Measurements from ENCODE around the gene SLX9. TPM values are rescaled to one million over a fixed set of nuclear protein-coding genes. Genes with fewer than 3 reads are reported as not detected.

The SLX9 gene
- polyA plus RNA-seq, 1 of the 3 experiments (the other 2 are of a cell fraction) = 42.9 TPM

- Histone ChIP-seq H3K27ac (ENCODE audit: low read depth in 2 of 2, low read length in 1 of 2) (peak overlapping the region in 1 of 2 experiments; percentile 44; a peak in 2 of 4 replicates), H3K27me3 (ENCODE audit: insufficient read depth) (no peaks in the 10 kb centered on the region), H3K9me3 (no peaks in the 10 kb centered on the region), H4K20me1 (ENCODE audit: insufficient read depth) (no peaks in the 10 kb centered on the region), H3K9ac (no peak overlapping the region), H3K4me1 (ENCODE audit: control insufficient read depth in 1 of 2, insufficient read depth in 2 of 2, low read depth in 1 of 2, low read length in 1 of 2) (peaks cover 19 to 20% of the 10 kb centered on the region in 2 experiments; a peak in 3 of 4 replicates), H3K79me2 (ENCODE audit: insufficient read depth) (peaks cover 14% of the 10 kb centered on the region; the same call in 1 of the 2 replicates), H2AFZ (ENCODE audit: low read depth) (no peak overlapping the region), H3K36me3 (replicated peaks in 1 of 2; ENCODE audit: control insufficient read depth in 1 of 2, insufficient read depth in 2 of 2, low read length in 1 of 2) (peaks cover 7 to 25% of the 10 kb centered on the region in 2 experiments), H3K4me2 (peak overlapping the region; percentile 23; the same call in 1 of the 2 replicates), H3F3A (replicated peaks; ENCODE audit: insufficient read depth) (no peaks in the 10 kb centered on the region), H3K4me3 (ENCODE audit: low read depth in 2 of 2, low read length in 1 of 2) (no peak overlapping the region), H3K9me2 (no peaks in the 10 kb centered on the region)
- TF ChIP-seq FOXM1 (IDR thresholded peaks at IDR 0.05; ENCODE audit: low read depth) = no peak
- TF ChIP-seq ZBTB33 (IDR thresholded peaks at IDR 0.05; ENCODE audit: borderline replicate concordance, low read depth) = no peak
- no peak for TF ChIP-seq CTCF (IDR thresholded peaks at IDR 0.05)
- TF ChIP-seq CHD2 (IDR thresholded peaks at IDR 0.05; ENCODE audit: low read length, partially characterized antibody) = no peak
- no peak for TF ChIP-seq REST (IDR thresholded peaks at IDR 0.05; ENCODE audit: low read depth, low read length)
- no peak for TF ChIP-seq USF2 (IDR thresholded peaks at IDR 0.05; ENCODE audit: borderline replicate concordance, low read depth, low read length)
- TF ChIP-seq NFIC (IDR thresholded peaks at IDR 0.05; ENCODE audit: borderline replicate concordance) = no peak
- no peak for TF ChIP-seq TCF12 (IDR thresholded peaks at IDR 0.05)
- no peak for TF ChIP-seq POLR2AphosphoS5 (IDR thresholded peaks at IDR 0.05; ENCODE audit: low read depth, low read length)
- no peak for TF ChIP-seq TEAD4 (IDR thresholded peaks at IDR 0.05; ENCODE audit: borderline replicate concordance, insufficient read depth)
- no peak for TF ChIP-seq RXRA (IDR thresholded peaks at IDR 0.05; ENCODE audit: borderline replicate concordance, low read depth)
- no peak for TF ChIP-seq EZH2phosphoT487 (IDR thresholded peaks at IDR 0.05; ENCODE audit: borderline replicate concordance, low read depth)
- TF ChIP-seq USF1 (IDR thresholded peaks at IDR 0.05; ENCODE audit: borderline replicate concordance, low read depth) = no peak
- TF ChIP-seq PBX3 (IDR thresholded peaks at IDR 0.05) = no peak
- TF ChIP-seq MEF2A (IDR thresholded peaks at IDR 0.05; ENCODE audit: borderline replicate concordance, low read depth) = no peak
- TF ChIP-seq EP300 (IDR thresholded peaks at IDR 0.05; ENCODE audit: borderline replicate concordance in 1 of 2, low read depth in 1 of 2, low read length in 1 of 2) = no peak
- no peak for TF ChIP-seq IRF3 (IDR thresholded peaks at IDR 0.05; ENCODE audit: low read depth, low read length)
- no peak for TF ChIP-seq GABPA (IDR thresholded peaks at IDR 0.05; ENCODE audit: low read depth)
- POLR2A ChIA-PET = interaction anchor here (0.8 kb wide), 1 partner anchor 96 kb away, joined by 3 read pairs; the partner anchor contains the start of gene PTTG1IP
- CTCF ChIA-PET = interaction anchor here (0.7 to 1.5 kb wide), 5 partner anchors 15 to 170 kb away, joined by 3 to 4 read pairs (median 3); no protein-coding TSS in a partner anchor
- WGBS (ENCODE audit: low lambda C conversion rate) = 65% methylated on average over 17 of the region's 24 CpGs
- DNase-seq = no peak
These were observed 30.3 kb downstream of the SLX9 start for GRCh38 chr21:44969931-44970755.

Measured in SK-N-SH (cell line).